Esophagus muscularis mucosa (tissue), 3 donors: ENCODE measurements around the gene LAD1.

Experiments
- POLR2A ChIP-seq: fragments of 450-650 bp; IDR thresholded peaks from one replicate; pipeline ENCODE4 v1.6.1; 2017; ENCODE audit warnings: antibody characterized with exemption, moderate library complexity, mild to moderate bottlenecking, low read depth
- POLR2AphosphoS5 ChIP-seq, 2 donors: sonication (generic); formaldehyde crosslinking; IDR thresholded peaks; one replicate each; pipeline ENCODE4 v1.6.1; 2017; ENCODE audit warnings: antibody characterized with exemption in 2 of 2
- TF ChIP-seq, protein P1 (sequence below), 3 experiments: fragments of 200-600 bp in 2 of 3; fragments of 450-650 bp in 1 of 3; sonication (generic) in 2 of 3; IDR thresholded peaks; one replicate each; pipeline ENCODE4 v1.5.1; 2017 to 2019; ENCODE audit warnings: antibody characterized with exemption in 3 of 3, mild to moderate bottlenecking in 2 of 3, moderate library complexity in 1 of 3

DNA sequence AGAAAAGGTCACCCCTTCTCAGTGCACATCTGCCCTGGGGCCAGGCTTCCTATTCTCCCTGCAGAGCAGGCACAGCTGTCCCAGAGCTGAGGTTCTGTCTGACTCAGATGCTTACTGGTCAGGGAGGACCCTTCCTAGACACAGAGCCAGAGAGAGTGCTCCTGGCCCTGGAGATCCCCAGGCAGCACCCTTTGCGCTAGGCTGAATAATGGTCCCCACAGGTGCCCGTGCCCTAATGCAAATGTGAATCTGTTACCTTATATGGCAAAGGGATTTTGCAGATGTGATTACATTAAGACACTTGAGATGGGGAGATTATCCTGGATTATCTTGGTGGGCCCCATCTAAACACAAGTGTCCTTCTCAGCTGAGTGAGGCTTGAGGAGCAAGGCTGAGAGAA is 25.0 kb upstream of the LAD1 start:
- TF ChIP-seq, protein P1, sequence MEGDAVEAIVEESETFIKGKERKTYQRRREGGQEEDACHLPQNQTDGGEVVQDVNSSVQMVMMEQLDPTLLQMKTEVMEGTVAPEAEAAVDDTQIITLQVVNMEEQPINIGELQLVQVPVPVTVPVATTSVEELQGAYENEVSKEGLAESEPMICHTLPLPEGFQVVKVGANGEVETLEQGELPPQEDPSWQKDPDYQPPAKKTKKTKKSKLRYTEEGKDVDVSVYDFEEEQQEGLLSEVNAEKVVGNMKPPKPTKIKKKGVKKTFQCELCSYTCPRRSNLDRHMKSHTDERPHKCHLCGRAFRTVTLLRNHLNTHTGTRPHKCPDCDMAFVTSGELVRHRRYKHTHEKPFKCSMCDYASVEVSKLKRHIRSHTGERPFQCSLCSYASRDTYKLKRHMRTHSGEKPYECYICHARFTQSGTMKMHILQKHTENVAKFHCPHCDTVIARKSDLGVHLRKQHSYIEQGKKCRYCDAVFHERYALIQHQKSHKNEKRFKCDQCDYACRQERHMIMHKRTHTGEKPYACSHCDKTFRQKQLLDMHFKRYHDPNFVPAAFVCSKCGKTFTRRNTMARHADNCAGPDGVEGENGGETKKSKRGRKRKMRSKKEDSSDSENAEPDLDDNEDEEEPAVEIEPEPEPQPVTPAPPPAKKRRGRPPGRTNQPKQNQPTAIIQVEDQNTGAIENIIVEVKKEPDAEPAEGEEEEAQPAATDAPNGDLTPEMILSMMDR (IDR thresholded peaks at IDR 0.05), result no peak
- no peak for TF ChIP-seq POLR2AphosphoS5 (IDR thresholded peaks at IDR 0.05)
- no peak for TF ChIP-seq POLR2A
